K562 (cell line): Measurements from ENCODE around the gene RPS23. TPM values are rescaled to one million over a fixed set of nuclear protein-coding genes. Genes with fewer than 3 reads are reported as not detected.
A peak's percentile ranks its signal among the peaks of the same experiment; 100 is the strongest.

Experiments used
- ATAC-seq: fragments of 200-7000 bp; cut with Tn5 transposase; 3 replicates; pipeline ENCODE4 v1.9.1; 2020; ENCODE audit warnings: moderate library complexity
- BruUV-seq: library from RNA; stranded (reverse); fragments of 400-500 nt; replicated peaks from 2 replicates; lab custom pipeline; 2021; lab: Mats Ljungman, UMichigan
- CTCF ChIA-PET: fragments of 300-600 bp; formaldehyde crosslinking; extraction: SDS; loops from one replicate; lab custom pipeline; 2021; ENCODE audit warnings: low intra/inter-chr PET ratio; lab: Yijun Ruan, JAX
- POLR2A ChIA-PET: fragments of 300-600, 350-650 bp; sonication (Branson Sonifier 250); formaldehyde crosslinking; extraction: SDS; loops from one replicate; lab custom pipeline; 2021; ENCODE audit warnings: antibody characterized with exemption, inconsistent platforms; lab: Yijun Ruan, JAX
- DNase-seq, 4 experiments: peaks; one replicate each; pipeline versions ENCODE4 v3.0.0 to v3.0.0-alpha.2; 2011 to 2018; ENCODE audit warnings: low spot score in 3 of 4, mixed read lengths in 3 of 4; ENCODE audit errors: extremely low read depth in 1 of 4
- FAIRE-seq: peaks from 2 replicates; lab custom pipeline; 2011; peaks lifted over from hg19 to GRCh38; lab: Jason Lieb, UNC
- H2AFZ ChIP-seq: 2 replicates; pipeline ENCODE4 v1.6.0; 2011; ENCODE audit warnings: low read depth, low read length, control low read depth, inconsistent platforms
- H3K27ac ChIP-seq: fragments of 200-600 bp; 3 replicates; pipeline ENCODE4 v1.8.0; 2011; ENCODE audit warnings: low read depth, mild to moderate bottlenecking, control low read depth, inconsistent platforms, low read length, moderate library complexity, mixed read lengths; ENCODE audit errors: extremely low read depth
- H3K27me3 ChIP-seq, 2 experiments: fragments of 300-600 bp in 1 of 2; 2 replicates in 1 of 2; 3 replicates in 1 of 2; pipeline versions ENCODE4 v1.6.0 to v1.8.0; 2011; ENCODE audit warnings: inconsistent platforms in 2 of 2, low read length in 2 of 2, mild to moderate bottlenecking in 1 of 2, mixed read lengths in 1 of 2, moderate library complexity in 1 of 2; ENCODE audit not compliant: control insufficient read depth in 2 of 2, insufficient read depth in 2 of 2
- H3K36me3 ChIP-seq: fragments of 300-600 bp; 3 replicates; pipeline ENCODE4 v1.8.0; 2011; ENCODE audit warnings: mild to moderate bottlenecking, low read length, inconsistent platforms; ENCODE audit not compliant: control insufficient read depth, insufficient read depth
- H3K4me1 ChIP-seq, 2 experiments: fragments of 200-600 bp in 1 of 2; replicated peaks in 1 of 2; 2 replicates in 1 of 2; 3 replicates in 1 of 2; pipeline versions ENCODE4 v1.5.1 to v1.8.0; 2011; ENCODE audit warnings: inconsistent platforms in 2 of 2, low read length in 2 of 2, mild to moderate bottlenecking in 1 of 2, mixed read lengths in 1 of 2, moderate library complexity in 1 of 2; ENCODE audit not compliant: control insufficient read depth in 2 of 2, insufficient read depth in 2 of 2
- H3K4me2 ChIP-seq: 2 replicates; pipeline ENCODE4 v1.6.1; 2011; ENCODE audit warnings: low read length, control low read depth, inconsistent platforms, mixed read lengths; ENCODE audit not compliant: insufficient read depth
- H3K4me3 ChIP-seq: fragments of 200-600 bp; sonication (generic), shearing (Covaris generic); 2 replicates; pipeline ENCODE4 v1.5.1; 2016; ENCODE audit warnings: control low read depth, inconsistent platforms
- H3K79me2 ChIP-seq: fragments of 200-600 bp; 3 replicates; pipeline ENCODE4 v1.8.0; 2011; ENCODE audit warnings: low read length, inconsistent platforms; ENCODE audit not compliant: control insufficient read depth, insufficient read depth
- H3K9ac ChIP-seq, 2 experiments: 2 replicates each; pipeline versions ENCODE4 v1.6.0 to v1.6.1; 2011; ENCODE audit warnings: low read depth in 2 of 2, low read length in 2 of 2, control low read depth in 1 of 2, inconsistent platforms in 1 of 2, mild to moderate bottlenecking in 1 of 2, mixed read lengths in 1 of 2; ENCODE audit not compliant: insufficient read depth in 1 of 2
- H3K9me1 ChIP-seq: one replicate; pipeline ENCODE4 v1.6.0; 2011; ENCODE audit warnings: inconsistent platforms, mild to moderate bottlenecking, low read length, moderate library complexity; ENCODE audit not compliant: control insufficient read depth, insufficient read depth
- H3K9me3 ChIP-seq: replicated peaks from 2 replicates; pipeline ENCODE4 v1.5.1; 2011; ENCODE audit warnings: low read depth, low read length, inconsistent platforms; ENCODE audit not compliant: control insufficient read depth, insufficient read depth
- H4K20me1 ChIP-seq: replicated peaks from 2 replicates; pipeline ENCODE4 v1.6.1; 2011; ENCODE audit warnings: low read length, inconsistent platforms, mixed read lengths; ENCODE audit not compliant: control insufficient read depth, insufficient read depth
- BCOR ChIP-seq: fragments of 450-650 bp; IDR thresholded peaks from 2 replicates; pipeline ENCODE4 v1.6.1; 2016
- CHCHD3 ChIP-seq: fragments of 250-450 bp; sonication (Bioruptor Pico); IDR thresholded peaks from 2 replicates; pipeline ENCODE4 v2.1.2; 2022; ENCODE audit warnings: mild to moderate bottlenecking
- ESRRA ChIP-seq: fragments of 450-650 bp; IDR thresholded peaks from 2 replicates; pipeline ENCODE4 v1.6.1; 2014; ENCODE audit warnings: low read depth, mild to moderate bottlenecking, moderate library complexity, borderline replicate concordance
- GTF2E2 ChIP-seq: fragments of 200-800 bp; sonication (Bioruptor generic); IDR thresholded peaks from 2 replicates; pipeline ENCODE4 v1.6.1; 2016; ENCODE audit warnings: missing genetic modification characterization, missing compliant biosample characterization
- HMGN3 ChIP-seq: IDR thresholded peaks from 2 replicates; pipeline ENCODE4 v1.6.1; 2011; ENCODE audit warnings: borderline replicate concordance, low read depth, mild to moderate bottlenecking, mixed read lengths, low read length; ENCODE audit not compliant: insufficient read length; ENCODE audit errors: extremely low read depth
- PHF8 ChIP-seq: fragments of 200-600 bp; sonication (generic); IDR thresholded peaks from 2 replicates; pipeline ENCODE4 v1.6.1; 2012; ENCODE audit warnings: mixed run types, mild to moderate bottlenecking, inconsistent platforms, low read length, moderate library complexity, borderline replicate concordance
- POLR2A ChIP-seq: fragments of 450-650 bp; conservative IDR thresholded peaks from 2 replicates; pipeline ENCODE4 v1.6.1; 2016
- POLR2H ChIP-seq: IDR thresholded peaks from 2 replicates; pipeline ENCODE4 v1.6.1; 2016; ENCODE audit warnings: missing genetic modification characterization, low read depth, mild to moderate bottlenecking, control low read depth, missing compliant biosample characterization, moderate library complexity
- RFX5 ChIP-seq: IDR thresholded peaks from 2 replicates; pipeline ENCODE4 v1.6.1; 2011; ENCODE audit warnings: low read depth, mild to moderate bottlenecking, improper control_type of control experiment, low read length
- RNF2 ChIP-seq: sonication (generic); IDR thresholded peaks from 2 replicates; pipeline ENCODE4 v1.6.1; 2016
- SOX6 ChIP-seq: fragments of 450-650 bp; IDR thresholded peaks from 2 replicates; pipeline ENCODE4 v1.6.1; 2014; ENCODE audit warnings: mild to moderate bottlenecking
- SUPT5H ChIP-seq: fragments of 450-650 bp; IDR thresholded peaks from 2 replicates; pipeline ENCODE4 v1.6.1; 2016
- TFAM ChIP-seq: fragments of 250-450 bp; sonication (Bioruptor Pico); conservative IDR thresholded peaks from 2 replicates; pipeline ENCODE4 v1.5.0; 2021; ENCODE audit warnings: mild to moderate bottlenecking, moderate library complexity
- THRAP3 ChIP-seq: fragments of 450-650 bp; IDR thresholded peaks from 2 replicates; pipeline ENCODE4 v1.6.1; 2016; ENCODE audit warnings: mild to moderate bottlenecking, inconsistent platforms, borderline replicate concordance
- ZNF134 ChIP-seq: fragments of 250-450 bp; sonication (Bioruptor Pico); conservative IDR thresholded peaks from 2 replicates; pipeline ENCODE4 v1.4.0; 2020
- ZNF431 ChIP-seq: sonication (generic); formaldehyde crosslinking; IDR thresholded peaks from 2 replicates; pipeline ENCODE4 v1.8.0; 2022; ENCODE audit warnings: mild to moderate bottlenecking, missing genetic modification reagents
- ZNF644 ChIP-seq: fragments of 200-800 bp; sonication (Bioruptor generic); IDR thresholded peaks from 2 replicates; pipeline ENCODE4 v1.6.1; 2016; ENCODE audit warnings: low read depth, missing genetic modification characterization, missing compliant biosample characterization
- WGBS: fragments of 100-300 bp; shearing (Covaris generic); methylation state at CpG from one replicate; pipeline ENCODE4 v1.1.6; 2016; ENCODE audit warnings: low coverage, mixed read lengths; ENCODE audit not compliant: insufficient coverage; ENCODE audit errors: missing lambda C conversion rate; 5-methylcytosine and 5-hydroxymethylcytosine counted together
- in situ Hi-C: fragments of 300-500 bp; cut with MboI; formaldehyde crosslinking; loops from 4 replicates; pipeline ENCODE4 v1.15.0; 2018; ENCODE audit warnings: inconsistent platforms, mixed read lengths
- intact Hi-C: fragments of 100-400 bp; cut with micrococcal nuclease; formaldehyde crosslinking; loops from 2 replicates; pipeline ENCODE4 v1.14.2; 2022
- polyA plus RNA-seq, 8 experiments: library from polyadenylated mRNA; depleted of rRNA in 4 of 8; stranded (reverse) in 5 of 8; unstranded in 3 of 8; fragments of >200 nt; fragmentation: Nextera tagmentation in 2 of 8; fragmentation: Illumina TruSeq in 1 of 8; extraction: Ambion mirVana in 2 of 8; extraction: Trizol in 1 of 8; gene quantifications; 2 replicates each; pipeline versions ENCODE4 v1.2.1 to v1.2.3, GENCODE V29; 2011 to 2014; ENCODE audit warnings: inconsistent platforms in 1 of 8, missing spikeins in 1 of 8
- total RNA-seq, 7 experiments: library from RNA; depleted of rRNA in 6 of 7; stranded (reverse); fragments of >200 nt in 6 of 7; fragmentation: Illumina TruSeq in 2 of 7; extraction: Trizol in 2 of 7; gene quantifications; 2 replicates each; pipeline versions ENCODE4 v1.2.1 to v1.2.3, GENCODE V29; 2011 to 2021; ENCODE audit warnings: low replicate concordance in 1 of 7
- TF ChIP-seq, protein P1 (sequence below), 2 experiments: fragments of 450-650 bp in 1 of 2; sonication (generic) in 1 of 2; formaldehyde crosslinking in 1 of 2; IDR thresholded peaks in 1 of 2; conservative IDR thresholded peaks in 1 of 2; 2 replicates each; pipeline versions ENCODE4 v1.6.1 to v1.8.1; 2016 to 2023; ENCODE audit warnings: mild to moderate bottlenecking in 2 of 2, moderate library complexity in 2 of 2, inconsistent platforms in 1 of 2, missing genetic modification reagents in 1 of 2
- TF ChIP-seq, protein P2 (sequence below): fragments of 450-650 bp; IDR thresholded peaks from 2 replicates; pipeline ENCODE4 v1.6.1; 2017; ENCODE audit warnings: antibody characterized with exemption
- TF ChIP-seq, protein P3 (sequence below): fragments of 250-450 bp; sonication (Bioruptor Pico); IDR thresholded peaks from 2 replicates; pipeline ENCODE4 v1.8.0; 2021; ENCODE audit warnings: moderate library complexity, mild to moderate bottlenecking, inconsistent platforms

Gene RPS23
- total and polyA plus RNA-seq, 9 of the 15 experiments (the other 6 are each of a cell fraction or from before 2014, with no cell fraction given) = 3,252 to 10,689 (median 6,302) TPM

DNA sequence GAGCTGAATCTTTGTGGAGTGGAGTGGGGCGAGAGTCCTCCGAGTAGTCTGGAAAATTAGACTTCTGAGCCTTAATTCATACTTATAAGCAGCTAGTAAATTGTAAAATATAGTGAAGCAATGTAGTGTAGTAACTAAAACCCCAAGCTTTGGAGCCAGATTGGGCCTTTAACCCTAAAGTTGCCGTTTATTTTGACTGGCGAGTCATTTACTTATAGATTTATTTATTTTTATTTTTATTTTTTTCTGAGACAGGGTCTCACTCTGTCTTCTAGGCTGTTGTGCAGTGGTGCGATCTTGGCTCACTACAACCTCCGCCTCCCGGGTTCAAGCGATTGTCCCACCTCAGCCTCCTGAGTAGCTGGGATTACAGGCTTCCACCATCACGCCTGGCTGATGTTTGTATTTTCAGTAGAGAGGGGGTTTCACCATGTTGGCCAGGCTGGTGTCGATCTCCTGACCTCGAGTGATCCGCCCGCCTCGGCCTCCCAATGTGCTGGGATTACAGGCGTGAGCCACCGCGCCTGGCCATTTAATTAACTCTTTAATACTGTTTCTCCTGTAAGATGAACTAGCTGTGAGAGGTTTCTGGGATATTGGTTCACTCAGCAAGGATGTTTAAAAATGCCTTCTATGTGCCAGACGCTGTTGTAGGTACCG is 687 bp upstream of the RPS23 start:
- CTCF ChIA-PET = no interaction called here
- peak overlapping the region; percentile 77 for H2AFZ ChIP-seq
- no peaks in the 10 kb centered on the region for H3K27me3 ChIP-seq
- intact Hi-C loops = no loop called here
- ATAC-seq (peak; percentile 3), FAIRE-seq (no peak), DNase-seq (peak in 1 of 4 experiments; percentile 19)
- H3K27ac ChIP-seq = peak overlapping the region; percentile 93
- H3K4me1 ChIP-seq = peaks cover 24 to 28% of the 10 kb centered on the region in 2 experiments; a peak in 4 of 5 replicates
- in situ Hi-C loops = no loop called here
- peaks cover 47% of the 10 kb centered on the region for H3K79me2 ChIP-seq
- H3K9ac ChIP-seq = peak overlapping the region; percentile 93 to 99
- BruUV-seq = TSS peak; percentile 94
- WGBS = 3% methylated on average over 19 of the region's 19 CpGs
- H3K4me2 ChIP-seq = peak overlapping the region; percentile 93
- no peaks in the 10 kb centered on the region for H3K9me1 ChIP-seq
- H4K20me1 ChIP-seq = no peaks in the 10 kb centered on the region; the same call in 1 of the 2 replicates
- peaks cover 34% of the 10 kb centered on the region for H3K36me3 ChIP-seq
- no peaks in the 10 kb centered on the region for H3K9me3 ChIP-seq
- H3K4me3 ChIP-seq = peak overlapping the region; percentile 79
- POLR2A ChIA-PET = interaction anchor here (0.6 to 2.1 kb wide), 12 partner anchors 8 to 732 kb away, joined by 3 to 12 read pairs (median 4); no protein-coding TSS in a partner anchor
- 0 out of 2 replicates have a peak, but pooled peaks have one; percentile 47 for TF ChIP-seq THRAP3
- peak; percentile 65; the same call in 1 of the 2 replicates for TF ChIP-seq ZNF644 (tag)
- peak; percentile 47; the same call in 1 of the 2 replicates for TF ChIP-seq PHF8
- TF ChIP-seq GTF2E2 = peak; percentile 73; the same call in 1 of the 2 replicates
- no peak for TF ChIP-seq ZNF134 (CRISPR knock-in tag)
- TF ChIP-seq POLR2H (tag) = no peak; the same call in none of the 2 replicates
- TF ChIP-seq ZNF431 (CRISPR knock-in tag) = no peak
- TF ChIP-seq, protein P1, sequence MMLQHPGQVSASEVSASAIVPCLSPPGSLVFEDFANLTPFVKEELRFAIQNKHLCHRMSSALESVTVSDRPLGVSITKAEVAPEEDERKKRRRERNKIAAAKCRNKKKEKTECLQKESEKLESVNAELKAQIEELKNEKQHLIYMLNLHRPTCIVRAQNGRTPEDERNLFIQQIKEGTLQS (IDR thresholded peaks at IDR 0.05) = no peak
- TF ChIP-seq, protein P1 (CRISPR knock-in tag; conservative IDR thresholded peaks at IDR 0.05) = no peak
- TF ChIP-seq, protein P2, sequence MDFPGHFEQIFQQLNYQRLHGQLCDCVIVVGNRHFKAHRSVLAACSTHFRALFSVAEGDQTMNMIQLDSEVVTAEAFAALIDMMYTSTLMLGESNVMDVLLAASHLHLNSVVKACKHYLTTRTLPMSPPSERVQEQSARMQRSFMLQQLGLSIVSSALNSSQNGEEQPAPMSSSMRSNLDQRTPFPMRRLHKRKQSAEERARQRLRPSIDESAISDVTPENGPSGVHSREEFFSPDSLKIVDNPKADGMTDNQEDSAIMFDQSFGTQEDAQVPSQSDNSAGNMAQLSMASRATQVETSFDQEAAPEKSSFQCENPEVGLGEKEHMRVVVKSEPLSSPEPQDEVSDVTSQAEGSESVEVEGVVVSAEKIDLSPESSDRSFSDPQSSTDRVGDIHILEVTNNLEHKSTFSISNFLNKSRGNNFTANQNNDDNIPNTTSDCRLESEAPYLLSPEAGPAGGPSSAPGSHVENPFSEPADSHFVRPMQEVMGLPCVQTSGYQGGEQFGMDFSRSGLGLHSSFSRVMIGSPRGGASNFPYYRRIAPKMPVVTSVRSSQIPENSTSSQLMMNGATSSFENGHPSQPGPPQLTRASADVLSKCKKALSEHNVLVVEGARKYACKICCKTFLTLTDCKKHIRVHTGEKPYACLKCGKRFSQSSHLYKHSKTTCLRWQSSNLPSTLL = no peak
- no peak for TF ChIP-seq BCOR
- 0 out of 2 replicates have a peak, but pooled peaks have one; percentile 20 for TF ChIP-seq SOX6
- peak; percentile 90; the same call in 1 of the 2 replicates for TF ChIP-seq SUPT5H
- no peak for TF ChIP-seq RFX5
- no peak for TF ChIP-seq CHCHD3
- peak; percentile 97 for TF ChIP-seq POLR2A
- TF ChIP-seq ESRRA = no peak
- no peak for TF ChIP-seq HMGN3
- no peak for TF ChIP-seq RNF2
- TF ChIP-seq, protein P3, sequence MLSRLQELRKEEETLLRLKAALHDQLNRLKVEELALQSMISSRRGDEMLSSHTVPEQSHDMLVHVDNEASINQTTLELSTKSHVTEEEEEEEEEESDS (CRISPR knock-in tag) = no peak
- TF ChIP-seq TFAM (CRISPR knock-in tag) = no peak
